Neural cell (in vitro differentiated cells): ENCODE measurements around the gene MRPL23.

ENCODE experiments used
- EZH2 ChIP-seq: fragments of 200-600, 300-800 bp; shearing (Covaris generic), sonication (generic); IDR thresholded peaks from 2 replicates; pipeline ENCODE4 v1.6.1; 2014; ENCODE audit warnings: antibody characterized with exemption, low read length, borderline replicate concordance, mild to moderate bottlenecking; ENCODE audit not compliant: insufficient read depth, poor library complexity, severe bottlenecking
- TF ChIP-seq, protein P1 (sequence below): fragments of 450-650 bp; IDR thresholded peaks from 2 replicates; pipeline ENCODE4 v1.5.1; 2014; ENCODE audit warnings: antibody characterized with exemption, mild to moderate bottlenecking, moderate library complexity; ENCODE audit not compliant: poor library complexity, severe bottlenecking

- TF ChIP-seq EZH2: no peak
- TF ChIP-seq, protein P1, sequence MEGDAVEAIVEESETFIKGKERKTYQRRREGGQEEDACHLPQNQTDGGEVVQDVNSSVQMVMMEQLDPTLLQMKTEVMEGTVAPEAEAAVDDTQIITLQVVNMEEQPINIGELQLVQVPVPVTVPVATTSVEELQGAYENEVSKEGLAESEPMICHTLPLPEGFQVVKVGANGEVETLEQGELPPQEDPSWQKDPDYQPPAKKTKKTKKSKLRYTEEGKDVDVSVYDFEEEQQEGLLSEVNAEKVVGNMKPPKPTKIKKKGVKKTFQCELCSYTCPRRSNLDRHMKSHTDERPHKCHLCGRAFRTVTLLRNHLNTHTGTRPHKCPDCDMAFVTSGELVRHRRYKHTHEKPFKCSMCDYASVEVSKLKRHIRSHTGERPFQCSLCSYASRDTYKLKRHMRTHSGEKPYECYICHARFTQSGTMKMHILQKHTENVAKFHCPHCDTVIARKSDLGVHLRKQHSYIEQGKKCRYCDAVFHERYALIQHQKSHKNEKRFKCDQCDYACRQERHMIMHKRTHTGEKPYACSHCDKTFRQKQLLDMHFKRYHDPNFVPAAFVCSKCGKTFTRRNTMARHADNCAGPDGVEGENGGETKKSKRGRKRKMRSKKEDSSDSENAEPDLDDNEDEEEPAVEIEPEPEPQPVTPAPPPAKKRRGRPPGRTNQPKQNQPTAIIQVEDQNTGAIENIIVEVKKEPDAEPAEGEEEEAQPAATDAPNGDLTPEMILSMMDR: no peak
Observed at GRCh38 chr11:1919391-1920127, 27.6 kb upstream of the MRPL23 start, which contains the start of gene TNNT3.
